HG03097 (cell line): ENCODE measurements around the gene KDR.

Experiments
- ATAC-seq: cut with Tn5 transposase; IDR thresholded peaks from one replicate; pipeline ENCODE4 v1.9.1; 2021; ENCODE audit not compliant: unreplicated experiment, low FRiP score

KDR gene

GRCh38 chr4:55031158-55031557, 94.2 kb downstream of the KDR start:
- no peak for ATAC-seq

GRCh38 chr4:55030589-55030988, 94.8 kb downstream of the KDR start:
- no peak for ATAC-seq

GRCh38 chr4:55029821-55030503, 95.4 kb downstream of the KDR start:
- no peak for ATAC-seq

GRCh38 chr4:55029321-55029720, 96.1 kb downstream of the KDR start:
- no peak for ATAC-seq
